Measurements from ENCODE around the gene GALNT15.

Gene GALNT15

GRCh38 chr3:16178628-16178988 lies 4.1 kb downstream of the GALNT15 start:
- no peak for DNase-seq (ENCODE audit: low read depth)
- H3K4me3 ChIP-seq (ENCODE audit: control insufficient read depth, low read depth, low read length): no peak overlapping the region
- TF ChIP-seq, protein P1, sequence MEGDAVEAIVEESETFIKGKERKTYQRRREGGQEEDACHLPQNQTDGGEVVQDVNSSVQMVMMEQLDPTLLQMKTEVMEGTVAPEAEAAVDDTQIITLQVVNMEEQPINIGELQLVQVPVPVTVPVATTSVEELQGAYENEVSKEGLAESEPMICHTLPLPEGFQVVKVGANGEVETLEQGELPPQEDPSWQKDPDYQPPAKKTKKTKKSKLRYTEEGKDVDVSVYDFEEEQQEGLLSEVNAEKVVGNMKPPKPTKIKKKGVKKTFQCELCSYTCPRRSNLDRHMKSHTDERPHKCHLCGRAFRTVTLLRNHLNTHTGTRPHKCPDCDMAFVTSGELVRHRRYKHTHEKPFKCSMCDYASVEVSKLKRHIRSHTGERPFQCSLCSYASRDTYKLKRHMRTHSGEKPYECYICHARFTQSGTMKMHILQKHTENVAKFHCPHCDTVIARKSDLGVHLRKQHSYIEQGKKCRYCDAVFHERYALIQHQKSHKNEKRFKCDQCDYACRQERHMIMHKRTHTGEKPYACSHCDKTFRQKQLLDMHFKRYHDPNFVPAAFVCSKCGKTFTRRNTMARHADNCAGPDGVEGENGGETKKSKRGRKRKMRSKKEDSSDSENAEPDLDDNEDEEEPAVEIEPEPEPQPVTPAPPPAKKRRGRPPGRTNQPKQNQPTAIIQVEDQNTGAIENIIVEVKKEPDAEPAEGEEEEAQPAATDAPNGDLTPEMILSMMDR (conservative IDR thresholded peaks at IDR 0.05; ENCODE audit: control insufficient read depth, insufficient read depth, low read depth, low read length): no peak

- DNase-seq (ENCODE audit: low read depth): no peak
- TF ChIP-seq, protein P1 (conservative IDR thresholded peaks at IDR 0.05; ENCODE audit: control insufficient read depth, insufficient read depth, low read depth, low read length): no peak
- H3K4me3 ChIP-seq (ENCODE audit: control insufficient read depth, low read depth, low read length): no peak overlapping the region
Observed at GRCh38 chr3:16179261-16179660, 4.8 kb downstream of the GALNT15 start.

GRCh38 chr3:16179771-16180736 lies 5.6 kb downstream of the GALNT15 start:
- peak; percentile 79 for DNase-seq (ENCODE audit: low read depth)
- H3K4me3 ChIP-seq (ENCODE audit: control insufficient read depth, low read depth, low read length): no peak overlapping the region
- TF ChIP-seq, protein P1 (conservative IDR thresholded peaks at IDR 0.05; ENCODE audit: control insufficient read depth, insufficient read depth, low read depth, low read length): no peak

GRCh38 chr3:16180737-16181134 lies 6.3 kb downstream of the GALNT15 start:
- TF ChIP-seq, protein P1 (conservative IDR thresholded peaks at IDR 0.05; ENCODE audit: control insufficient read depth, insufficient read depth, low read depth, low read length): no peak
- DNase-seq (ENCODE audit: low read depth): no peak
- H3K4me3 ChIP-seq (ENCODE audit: control insufficient read depth, low read depth, low read length): no peak overlapping the region

DNA sequence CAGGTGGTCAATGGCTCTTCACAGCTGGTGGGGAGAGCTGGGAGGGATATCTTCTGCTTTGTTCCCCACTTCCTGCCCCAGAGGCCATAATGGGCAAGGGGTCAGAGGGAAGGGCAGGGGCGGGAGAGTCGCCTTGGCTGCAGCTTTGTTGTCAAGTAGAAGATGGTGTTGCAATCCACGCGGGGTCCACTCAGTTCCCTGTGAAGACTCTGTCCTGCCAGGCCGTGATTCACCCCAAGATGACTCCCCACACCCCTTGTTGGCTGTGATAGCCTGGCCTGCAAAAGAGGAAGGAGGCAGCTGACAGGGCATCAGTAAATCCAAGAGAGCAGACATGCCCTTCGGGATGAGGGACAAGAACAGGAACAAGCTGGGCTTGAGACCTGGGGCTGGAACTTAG lies 6.9 kb downstream of the GALNT15 start:
- TF ChIP-seq, protein P1 (conservative IDR thresholded peaks at IDR 0.05; ENCODE audit: control insufficient read depth, insufficient read depth, low read depth, low read length): no peak
- peak; percentile 93 for DNase-seq (ENCODE audit: low read depth)
- H3K4me3 ChIP-seq (ENCODE audit: control insufficient read depth, low read depth, low read length): no peak overlapping the region

DNA sequence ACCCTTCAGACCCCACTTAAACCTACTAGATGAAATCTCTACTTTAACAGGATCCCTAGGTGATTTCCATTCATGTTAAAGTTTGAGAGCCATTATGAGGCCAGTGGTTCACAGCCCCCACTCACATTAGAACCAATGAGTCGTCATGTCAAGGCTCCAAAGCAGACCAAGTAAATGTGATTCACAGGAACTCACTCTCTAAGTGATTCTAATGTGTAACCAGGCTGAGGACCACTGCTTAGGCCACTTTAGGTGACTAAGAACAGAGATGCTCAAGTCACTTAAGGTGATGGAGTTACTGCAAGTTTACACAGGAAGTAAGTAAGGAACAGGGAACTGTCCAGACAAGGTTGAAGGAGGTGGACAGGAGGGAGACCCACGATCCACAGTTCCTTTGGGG lies 7.7 kb downstream of the GALNT15 start:
- TF ChIP-seq, protein P1 (conservative IDR thresholded peaks at IDR 0.05; ENCODE audit: control insufficient read depth, insufficient read depth, low read depth, low read length): no peak
- H3K4me3 ChIP-seq (ENCODE audit: control insufficient read depth, low read depth, low read length): no peak overlapping the region
- DNase-seq (ENCODE audit: low read depth): peak; percentile 77

Data from fibroblast of mammary gland (primary cell).